ENCODE data around the gene COL7A1.

GRCh38 chr3:48633743-48634142, 38.6 kb upstream of the COL7A1 start:
- TF ChIP-seq POLR2A (IDR thresholded peaks at IDR 0.05): no peak
- TF ChIP-seq, protein P1, sequence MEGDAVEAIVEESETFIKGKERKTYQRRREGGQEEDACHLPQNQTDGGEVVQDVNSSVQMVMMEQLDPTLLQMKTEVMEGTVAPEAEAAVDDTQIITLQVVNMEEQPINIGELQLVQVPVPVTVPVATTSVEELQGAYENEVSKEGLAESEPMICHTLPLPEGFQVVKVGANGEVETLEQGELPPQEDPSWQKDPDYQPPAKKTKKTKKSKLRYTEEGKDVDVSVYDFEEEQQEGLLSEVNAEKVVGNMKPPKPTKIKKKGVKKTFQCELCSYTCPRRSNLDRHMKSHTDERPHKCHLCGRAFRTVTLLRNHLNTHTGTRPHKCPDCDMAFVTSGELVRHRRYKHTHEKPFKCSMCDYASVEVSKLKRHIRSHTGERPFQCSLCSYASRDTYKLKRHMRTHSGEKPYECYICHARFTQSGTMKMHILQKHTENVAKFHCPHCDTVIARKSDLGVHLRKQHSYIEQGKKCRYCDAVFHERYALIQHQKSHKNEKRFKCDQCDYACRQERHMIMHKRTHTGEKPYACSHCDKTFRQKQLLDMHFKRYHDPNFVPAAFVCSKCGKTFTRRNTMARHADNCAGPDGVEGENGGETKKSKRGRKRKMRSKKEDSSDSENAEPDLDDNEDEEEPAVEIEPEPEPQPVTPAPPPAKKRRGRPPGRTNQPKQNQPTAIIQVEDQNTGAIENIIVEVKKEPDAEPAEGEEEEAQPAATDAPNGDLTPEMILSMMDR (IDR thresholded peaks at IDR 0.05): no peak
